A673 (cell line): Measurements from ENCODE around the gene SPATA21.
"Not testable (repeated sequence)": the region's sequence is repeated elsewhere in the genome, so short reads cannot be mapped to it uniquely, and the experiment has no call there.

Experiments used
- EZH2 ChIP-seq: fragments of 200-600 bp; sonication (generic); IDR thresholded peaks from 2 replicates; pipeline ENCODE4 v1.6.1; 2017; ENCODE audit warnings: borderline replicate concordance, low read depth, mild to moderate bottlenecking, mixed read lengths, antibody characterized with exemption, low read length; ENCODE audit not compliant: poor library complexity, severe bottlenecking
- TF ChIP-seq, protein P1 (sequence below): fragments of 300-800, 200-600 bp; sonication (generic); conservative IDR thresholded peaks from 2 replicates; pipeline ENCODE4 v1.5.1; 2017; ENCODE audit warnings: low read depth, mild to moderate bottlenecking, antibody characterized with exemption, low read length, moderate library complexity, mixed read lengths

DNA sequence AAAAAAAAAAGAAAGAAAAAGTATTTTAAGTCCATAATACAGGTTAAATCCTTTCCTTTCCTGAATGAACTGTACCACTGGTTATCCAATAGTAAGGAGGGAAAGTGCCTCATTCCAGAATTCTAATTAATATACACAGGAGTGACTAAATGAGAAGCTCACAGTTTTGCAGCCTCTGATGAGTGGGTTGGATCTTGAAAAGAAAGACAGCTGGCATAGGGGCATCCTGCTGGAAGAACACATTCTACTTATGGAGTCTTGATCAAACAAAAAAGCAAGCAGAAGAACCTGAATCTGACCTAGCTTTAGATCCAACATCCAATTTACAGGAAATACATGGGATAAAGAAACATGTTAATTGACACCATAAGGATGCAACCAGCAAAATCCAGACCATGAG, 49.8 kb upstream of the SPATA21 start:
- TF ChIP-seq, protein P1, sequence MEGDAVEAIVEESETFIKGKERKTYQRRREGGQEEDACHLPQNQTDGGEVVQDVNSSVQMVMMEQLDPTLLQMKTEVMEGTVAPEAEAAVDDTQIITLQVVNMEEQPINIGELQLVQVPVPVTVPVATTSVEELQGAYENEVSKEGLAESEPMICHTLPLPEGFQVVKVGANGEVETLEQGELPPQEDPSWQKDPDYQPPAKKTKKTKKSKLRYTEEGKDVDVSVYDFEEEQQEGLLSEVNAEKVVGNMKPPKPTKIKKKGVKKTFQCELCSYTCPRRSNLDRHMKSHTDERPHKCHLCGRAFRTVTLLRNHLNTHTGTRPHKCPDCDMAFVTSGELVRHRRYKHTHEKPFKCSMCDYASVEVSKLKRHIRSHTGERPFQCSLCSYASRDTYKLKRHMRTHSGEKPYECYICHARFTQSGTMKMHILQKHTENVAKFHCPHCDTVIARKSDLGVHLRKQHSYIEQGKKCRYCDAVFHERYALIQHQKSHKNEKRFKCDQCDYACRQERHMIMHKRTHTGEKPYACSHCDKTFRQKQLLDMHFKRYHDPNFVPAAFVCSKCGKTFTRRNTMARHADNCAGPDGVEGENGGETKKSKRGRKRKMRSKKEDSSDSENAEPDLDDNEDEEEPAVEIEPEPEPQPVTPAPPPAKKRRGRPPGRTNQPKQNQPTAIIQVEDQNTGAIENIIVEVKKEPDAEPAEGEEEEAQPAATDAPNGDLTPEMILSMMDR = not testable (repeated sequence)
- TF ChIP-seq EZH2 = not testable (repeated sequence)
